Activated naive CD4-positive, alpha-beta T cell treated with anti-CD3 and anti-CD28 coated beads for 36 hours (primary cell): Measurements from ENCODE around the gene SEPTIN1. TPM values are rescaled to one million over a fixed set of nuclear protein-coding genes. Genes with fewer than 3 reads are reported as not detected.

Experiments
- CTCF ChIA-PET: fragments of 350-600 bp; sonication (Branson Sonifier 250); formaldehyde crosslinking; loops from one replicate; lab custom pipeline; 2021; ENCODE audit warnings: antibody characterized with exemption; lab: Charles Lee
- DNase-seq: peaks from one replicate; pipeline ENCODE4 v3.0.0-alpha.2; 2020
- H3K27ac Mint-ChIP-seq: one replicate; pipeline ENCODE4 v1.8.0; 2021; ENCODE audit warnings: mild to moderate bottlenecking, mixed read lengths
- H3K27me3 Mint-ChIP-seq: one replicate; pipeline ENCODE4 v1.8.0; 2021; ENCODE audit warnings: low read depth, mixed read lengths
- H3K36me3 Mint-ChIP-seq: one replicate; pipeline ENCODE4 v1.8.0; 2021; ENCODE audit warnings: low read depth, mixed read lengths
- H3K4me1 Mint-ChIP-seq: one replicate; pipeline ENCODE4 v1.8.0; 2021; ENCODE audit warnings: low read depth, mixed read lengths
- H3K4me3 Mint-ChIP-seq: one replicate; pipeline ENCODE4 v1.8.0; 2021; ENCODE audit warnings: mild to moderate bottlenecking, moderate library complexity, mixed read lengths
- H3K9me3 Mint-ChIP-seq: one replicate; pipeline ENCODE4 v1.8.0; 2021; ENCODE audit warnings: mixed read lengths
- intact Hi-C: fragments of 100-400 bp; cut with micrococcal nuclease; formaldehyde crosslinking; loops from one replicate; pipeline ENCODE4 v1.15.1; 2023
- total RNA-seq, 2 experiments: library from RNA; stranded (reverse); gene quantifications; one replicate each; pipeline ENCODE4 v1.2.3, GENCODE V29; 2021

Gene SEPTIN1
- total RNA-seq, 2 experiments from 2014 or later = 133 to 134 TPM

- Mint-ChIP-seq H3K4me3 (peak overlapping the region; percentile 53), H3K4me1 (peaks cover 46% of the 10 kb centered on the region), H3K27ac (peak overlapping the region; percentile 99), H3K9me3 (no peaks in the 10 kb centered on the region), H3K27me3 (no peaks in the 10 kb centered on the region), H3K36me3 (peaks cover 31% of the 10 kb centered on the region)
- intact Hi-C loops = no loop called here
- no peak for DNase-seq
- CTCF ChIA-PET = interaction anchor here (0.7 to 1.1 kb wide), 2 partner anchors 13 to 30 kb away, joined by 3 to 4 read pairs; no protein-coding TSS in a partner anchor
These were observed 2.1 kb downstream of the SEPTIN1 start for GRCh38 chr16:30380072-30380802.

DNA sequence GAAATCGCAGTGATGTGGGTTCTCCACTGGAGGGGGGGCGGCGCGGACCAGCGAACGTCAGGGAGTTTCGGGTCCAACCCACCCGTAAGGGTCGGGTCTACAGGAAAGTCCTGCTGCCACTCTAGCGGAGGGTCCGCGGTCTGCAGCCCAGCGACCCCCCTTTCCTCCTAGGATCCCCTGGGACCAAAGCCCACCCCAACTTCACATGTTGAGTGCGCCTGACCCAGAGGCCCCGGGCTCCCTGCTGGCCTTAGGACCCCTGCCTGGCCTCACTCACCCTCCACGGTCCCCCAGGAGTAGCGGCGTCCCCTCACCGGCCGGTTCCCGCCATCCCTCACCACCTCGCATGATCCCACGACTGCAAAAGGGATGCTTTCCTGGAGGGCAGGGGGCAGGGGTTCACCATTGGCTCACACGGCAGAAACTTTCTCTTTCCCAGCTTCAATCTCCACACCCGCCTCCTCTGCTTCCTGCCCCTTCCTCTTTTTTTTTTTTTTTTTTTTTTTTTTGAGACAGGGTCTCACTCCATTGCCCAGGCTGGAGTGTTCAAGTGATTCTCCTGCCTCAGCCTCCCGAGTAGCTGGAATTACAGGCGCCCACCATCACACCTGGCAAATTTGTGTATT lies 3.1 kb downstream of the SEPTIN1 start:
- peaks cover 31% of the 10 kb centered on the region for H3K36me3 Mint-ChIP-seq
- no peak for DNase-seq
- no peaks in the 10 kb centered on the region for H3K27me3 Mint-ChIP-seq
- no peaks in the 10 kb centered on the region for H3K9me3 Mint-ChIP-seq
- intact Hi-C loops = loop anchor here (2.0 to 10.0 kb wide), 7 partner anchors 24 to 546 kb away; partner anchors contain the start of genes ALDOA, CD2BP2, FBRS and FBXL19
- H3K4me1 Mint-ChIP-seq = peaks cover 46% of the 10 kb centered on the region
- peak overlapping the region; percentile 99 for H3K4me3 Mint-ChIP-seq
- CTCF ChIA-PET = interaction anchor here (1.2 kb wide), 1 partner anchor 30 kb away, joined by 6 read pairs; no protein-coding TSS in a partner anchor
- peak overlapping the region; percentile 99 for H3K27ac Mint-ChIP-seq

DNA sequence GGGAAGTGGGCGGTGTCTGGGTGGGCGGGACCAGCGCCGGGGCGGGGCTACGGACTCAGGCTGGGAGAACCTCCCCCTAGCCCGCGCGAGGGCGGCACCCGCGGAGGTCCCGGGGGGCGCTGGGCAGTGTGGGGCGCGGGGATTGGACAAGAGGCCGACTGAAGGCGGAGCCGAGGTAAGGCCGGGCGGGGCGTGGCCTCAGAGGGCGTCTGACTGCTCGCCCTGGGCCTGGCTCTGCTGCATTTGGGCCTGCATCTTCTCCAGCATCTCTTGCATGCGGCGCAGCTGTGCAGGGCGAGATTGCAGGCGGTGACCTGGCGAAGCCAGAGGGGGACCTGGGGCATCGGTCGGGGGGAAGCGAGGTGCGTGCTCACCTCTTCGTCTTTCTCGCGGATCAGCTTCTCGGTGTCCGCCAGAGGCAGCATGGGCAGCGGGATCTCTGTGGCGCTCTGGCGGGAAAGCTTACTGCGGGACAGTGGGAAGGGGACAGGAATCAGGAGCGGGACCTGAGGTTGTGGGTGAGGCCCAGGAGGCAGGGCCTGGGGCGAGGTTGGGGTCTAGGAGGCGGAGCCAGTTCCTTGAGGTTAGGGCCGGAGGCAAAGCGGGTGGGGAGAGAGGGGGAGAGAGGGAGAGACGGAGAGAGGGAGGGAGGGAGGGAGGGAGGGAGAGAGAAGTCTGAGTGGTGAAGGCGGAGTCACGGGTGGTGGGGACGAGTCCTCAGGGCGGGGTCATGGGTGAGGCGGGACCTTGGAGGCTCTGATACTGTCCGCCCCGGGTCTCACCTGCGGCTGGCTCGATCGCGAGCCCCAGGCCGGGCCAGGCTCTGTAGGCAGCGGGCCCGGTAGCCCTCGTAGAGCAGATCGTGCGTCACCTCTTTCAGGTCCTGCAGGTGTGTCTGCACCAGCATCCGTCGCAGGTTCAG lies 3.9 kb downstream of the SEPTIN1 start:
- intact Hi-C loops = loop anchor here (1.0 to 10.0 kb wide), 10 partner anchors 8 to 546 kb away; partner anchors contain the start of genes ALDOA, CD2BP2, DCTPP1 and FBRS
- CTCF ChIA-PET = interaction anchor here (1.1 to 1.2 kb wide), 2 partner anchors 31 kb away, joined by 3 to 6 read pairs; no protein-coding TSS in a partner anchor
- peaks cover 29% of the 10 kb centered on the region for H3K36me3 Mint-ChIP-seq

DNA sequence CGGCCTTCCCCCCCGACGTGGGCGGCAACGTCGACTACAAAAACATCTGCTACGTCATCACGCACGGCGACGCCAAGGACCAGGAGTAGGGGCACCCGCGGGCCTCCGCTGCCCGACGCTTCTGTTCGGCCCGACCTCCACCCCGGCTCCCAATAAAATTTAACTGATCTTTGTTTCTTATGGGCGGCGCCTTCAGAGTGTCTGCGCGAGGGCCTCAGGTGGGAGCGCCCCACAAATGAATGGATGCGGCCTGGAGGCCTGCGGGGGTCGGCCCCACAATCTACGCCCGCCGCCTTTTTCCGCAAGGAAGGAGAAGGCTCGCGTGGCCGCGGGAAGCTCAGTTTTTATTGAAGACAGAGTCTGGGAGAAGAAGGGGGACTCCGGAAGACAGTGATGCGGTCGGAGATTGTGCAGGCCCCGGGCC lies 4.5 kb downstream of the SEPTIN1 start:
- DNase-seq = peak; percentile 92
- Mint-ChIP-seq H3K27ac (peak overlapping the region; percentile 99), H3K4me1 (peaks cover 39% of the 10 kb centered on the region), H3K9me3 (no peaks in the 10 kb centered on the region), H3K4me3 (peak overlapping the region; percentile 99), H3K27me3 (no peaks in the 10 kb centered on the region), H3K36me3 (peaks cover 28% of the 10 kb centered on the region)
- intact Hi-C loops = loop anchor here (1.0 to 10.0 kb wide), 10 partner anchors 8 to 547 kb away; partner anchors contain the start of genes ALDOA, CD2BP2, DCTPP1 and FBRS
- CTCF ChIA-PET = interaction anchor here (1.1 kb wide), 1 partner anchor 32 kb away, joined by 3 read pairs; no protein-coding TSS in a partner anchor

More for the DNA sequence above, 3.9 kb downstream of the SEPTIN1 start:
- Mint-ChIP-seq H3K4me1 (peaks cover 43% of the 10 kb centered on the region), H3K27ac (peak overlapping the region; percentile 99), H3K9me3 (no peaks in the 10 kb centered on the region), H3K27me3 (no peaks in the 10 kb centered on the region), H3K4me3 (peak overlapping the region; percentile 99)
- peak; percentile 100 for DNase-seq

- Mint-ChIP-seq H3K36me3 (peaks cover 25% of the 10 kb centered on the region), H3K4me3 (peak overlapping the region; percentile 99), H3K4me1 (peaks cover 37% of the 10 kb centered on the region), H3K27me3 (no peaks in the 10 kb centered on the region), H3K27ac (peak overlapping the region; percentile 99), H3K9me3 (no peaks in the 10 kb centered on the region)
- CTCF ChIA-PET = interaction anchor here (1.1 kb wide), 1 partner anchor 32 kb away, joined by 3 read pairs; no protein-coding TSS in a partner anchor
- intact Hi-C loops = loop anchor here (5.0 to 10.0 kb wide), 2 partner anchors 95 to 548 kb away; partner anchors contain the start of genes FBXL19 and ITGAL
- DNase-seq = no peak
These were observed 5.1 kb downstream of the SEPTIN1 start for GRCh38 chr16:30377050-30377811.

DNA sequence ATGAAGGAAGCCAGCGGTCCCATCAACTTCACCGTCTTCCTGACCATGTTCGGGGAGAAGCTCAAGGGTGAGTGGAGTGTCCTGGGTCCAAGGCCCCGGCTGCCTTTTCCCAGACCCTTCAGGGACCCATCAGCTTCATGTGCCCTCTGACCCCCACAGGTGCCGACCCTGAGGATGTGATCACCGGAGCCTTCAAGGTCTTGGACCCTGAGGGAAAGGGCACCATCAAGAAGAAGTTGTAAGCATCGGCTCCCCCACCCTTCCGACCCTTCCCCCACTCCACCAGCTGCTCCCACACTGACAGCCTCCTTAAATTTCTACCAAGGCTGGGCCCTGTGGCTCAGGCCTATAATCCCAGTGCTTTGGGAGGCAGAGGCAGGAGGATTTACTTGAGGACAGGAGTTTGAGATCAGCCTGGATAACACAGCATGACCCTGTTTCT lies 5.9 kb downstream of the SEPTIN1 start:
- Mint-ChIP-seq H3K27me3 (no peaks in the 10 kb centered on the region), H3K4me1 (peaks cover 40% of the 10 kb centered on the region), H3K9me3 (no peaks in the 10 kb centered on the region), H3K27ac (peak overlapping the region; percentile 99), H3K4me3 (no peak overlapping the region), H3K36me3 (peaks cover 25% of the 10 kb centered on the region)
- CTCF ChIA-PET = no interaction called here
- no peak for DNase-seq
- intact Hi-C loops = loop anchor here (5.0 to 10.0 kb wide), 2 partner anchors 96 to 548 kb away; partner anchors contain the start of genes FBXL19 and ITGAL

DNA sequence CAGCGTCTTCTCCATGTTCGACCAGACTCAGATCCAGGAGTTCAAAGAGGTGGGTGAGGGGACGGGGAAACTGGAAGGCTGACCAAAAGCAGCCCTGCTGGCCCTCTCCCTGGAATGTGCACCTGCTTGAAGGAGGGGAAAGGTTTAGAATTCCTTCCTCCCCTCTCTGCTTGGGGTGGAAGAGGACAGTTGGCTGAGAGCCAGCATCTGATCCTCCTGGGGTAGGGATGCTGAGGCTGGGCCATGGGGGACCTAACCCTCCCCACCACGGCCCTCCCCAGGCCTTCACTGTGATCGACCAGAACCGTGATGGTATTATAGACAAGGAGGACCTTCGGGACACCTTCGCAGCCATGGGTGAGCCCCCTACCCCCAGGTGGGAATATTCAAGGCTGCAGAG lies 6.5 kb downstream of the SEPTIN1 start:
- Mint-ChIP-seq H3K4me1 (peaks cover 40% of the 10 kb centered on the region), H3K27ac (peak overlapping the region; percentile 99), H3K9me3 (no peaks in the 10 kb centered on the region), H3K27me3 (no peaks in the 10 kb centered on the region), H3K36me3 (peaks cover 21% of the 10 kb centered on the region), H3K4me3 (no peak overlapping the region)
- CTCF ChIA-PET = no interaction called here
- DNase-seq = no peak
- intact Hi-C loops = loop anchor here (5.0 to 10.0 kb wide), 2 partner anchors 96 to 549 kb away; partner anchors contain the start of genes FBXL19 and ITGAL

DNA sequence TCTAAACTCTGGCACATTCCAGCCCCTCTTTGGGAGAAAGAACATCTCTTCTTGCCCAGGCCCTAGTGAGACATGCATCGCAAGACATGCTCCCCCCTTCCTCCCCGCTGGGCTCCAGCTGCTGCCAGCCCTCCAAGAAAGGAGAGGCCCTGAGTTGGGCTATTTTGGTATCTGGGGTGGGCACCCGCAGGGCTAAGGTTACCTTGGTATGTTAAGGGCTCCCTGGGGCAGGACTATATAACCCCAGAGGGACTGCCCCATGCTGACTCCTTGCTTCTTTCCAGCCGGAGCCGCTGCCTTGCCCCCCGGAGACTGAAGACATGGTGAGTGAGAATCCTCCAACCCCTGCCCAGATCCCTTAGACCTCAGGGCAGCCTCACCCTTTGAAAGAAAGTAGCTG lies 7.8 kb downstream of the SEPTIN1 start, which contains the start of gene MYL11:
TSS of gene MYL11 (plus strand) at position 265 of the 400 bp plus-strand sequence. CDS start at position 321, 56 bp downstream.
- intact Hi-C loops = loop anchor here (5.0 to 10.0 kb wide), 2 partner anchors 550 to 552 kb away; partner anchors contain the start of genes FBXL19 and MVP
- peak within 1 kb of the TSS; percentile 99 for H3K27ac Mint-ChIP-seq
- H3K27me3 Mint-ChIP-seq = no peaks in the 10 kb centered on the region
- no peak for DNase-seq
- H3K4me1 Mint-ChIP-seq = peaks cover 30% of the 10 kb centered on the region
- no peaks in the 10 kb centered on the region for H3K9me3 Mint-ChIP-seq
- no peak within 1 kb of the TSS for H3K4me3 Mint-ChIP-seq
- peaks cover 12% of the 10 kb centered on the region for H3K36me3 Mint-ChIP-seq
- CTCF ChIA-PET = no interaction called here

DNA sequence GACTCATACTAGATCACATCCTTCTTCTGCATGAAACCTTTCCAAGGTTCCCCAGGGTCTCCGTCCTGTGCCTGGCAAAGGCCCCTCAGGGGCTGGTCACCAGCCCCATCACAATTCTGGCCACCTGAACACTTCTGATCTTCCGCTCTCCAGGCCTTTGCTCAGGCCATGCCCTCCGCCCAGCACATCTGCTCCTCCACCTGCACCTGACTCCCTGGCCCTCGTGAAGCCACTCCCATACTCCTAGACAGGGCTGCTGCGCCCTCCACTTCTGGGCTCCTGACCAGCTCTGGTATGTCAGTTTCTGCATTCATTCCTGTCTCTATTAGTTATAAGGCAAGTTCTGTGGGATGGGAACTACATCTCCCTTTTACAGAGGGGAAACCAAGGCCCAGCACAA lies 9.6 kb downstream of the SEPTIN1 start:
- H3K27me3 Mint-ChIP-seq = no peaks in the 10 kb centered on the region
- intact Hi-C loops = loop anchor here (5.0 to 10.0 kb wide), 2 partner anchors 550 to 552 kb away; partner anchors contain the start of genes FBXL19 and MVP
- H3K4me1 Mint-ChIP-seq = peaks cover 29% of the 10 kb centered on the region
- no peak for DNase-seq
- no peak overlapping the region for H3K4me3 Mint-ChIP-seq
- CTCF ChIA-PET = interaction anchor here (2.7 kb wide), 1 partner anchor 37 kb away, joined by 10 read pairs; no protein-coding TSS in a partner anchor
- H3K36me3 Mint-ChIP-seq = peaks cover 4% of the 10 kb centered on the region
- no peak overlapping the region for H3K27ac Mint-ChIP-seq
- H3K9me3 Mint-ChIP-seq = no peaks in the 10 kb centered on the region

GRCh38 chr16:30372038-30372712 lies 10.2 kb downstream of the SEPTIN1 start:
- peaks cover 32% of the 10 kb centered on the region for H3K4me1 Mint-ChIP-seq
- intact Hi-C loops = loop anchor here (5.0 to 10.0 kb wide), 2 partner anchors 550 to 553 kb away; partner anchors contain the start of genes FBXL19 and MVP
- no peaks in the 10 kb centered on the region for H3K9me3 Mint-ChIP-seq
- H3K27ac Mint-ChIP-seq = peak overlapping the region; percentile 98
- H3K27me3 Mint-ChIP-seq = no peaks in the 10 kb centered on the region
- H3K36me3 Mint-ChIP-seq = peaks cover 6% of the 10 kb centered on the region
- CTCF ChIA-PET = interaction anchor here (0.6 to 2.7 kb wide), 5 partner anchors 11 to 86 kb away, joined by 3 to 10 read pairs (median 6); partner anchors contain the start of genes SEPTIN1 and ZNF771
- no peak for DNase-seq
- H3K4me3 Mint-ChIP-seq = peak overlapping the region; percentile 91
